ENCODE results near the gene CAPN10. TPM values are rescaled to one million over a fixed set of nuclear protein-coding genes. Genes with fewer than 3 reads are reported as not detected.
A peak's percentile ranks its signal among the peaks of the same experiment; 100 is the strongest.

The CAPN10 gene
- total and polyA plus RNA-seq, 7 donors: 5.0 to 15.0 (median 8.9) TPM

- no peak overlapping the region for H3K4me3 ChIP-seq
- 83 to 88% (median 86%) methylated on average over 11 of the region's 11 CpGs for WGBS, 3 donors
- ATAC-seq: no peak
- H3K27ac ChIP-seq: no peak overlapping the region
- TF ChIP-seq CTCF (IDR thresholded peaks at IDR 0.05): no peak
- peak in 1 of 2 donors; percentile 48 for DNase-seq
- H3K9me3 ChIP-seq: no peaks in the 10 kb centered on the region
- intact Hi-C loops (cut with DNase I): no loop called here
- H3K4me1 ChIP-seq: no peaks in the 10 kb centered on the region
- H3K27me3 ChIP-seq (ENCODE audit: insufficient read depth in 3 of 3, low read length in 2 of 3): no peaks in the 10 kb centered on the region
- H3K36me3 ChIP-seq (ENCODE audit: insufficient read depth in 1 of 2, low read depth in 1 of 2): no peaks in the 10 kb centered on the region
These were observed 50.1 kb downstream of the CAPN10 start for GRCh38 chr2:240636563-240637115.

GRCh38 chr2:240637116-240637900, 50.8 kb downstream of the CAPN10 start:
- 81 to 88% (median 87%) methylated on average over 17 of the region's 17 CpGs for WGBS, 3 donors
- TF ChIP-seq CTCF (IDR thresholded peaks at IDR 0.05): no peak
- peak in 1 of 2 donors; percentile 53 for DNase-seq
- no peak for ATAC-seq
- H3K4me1 ChIP-seq: no peaks in the 10 kb centered on the region
- H3K4me3 ChIP-seq: no peak overlapping the region
- H3K9me3 ChIP-seq: no peaks in the 10 kb centered on the region
- H3K27me3 ChIP-seq (ENCODE audit: insufficient read depth in 3 of 3, low read length in 2 of 3): no peaks in the 10 kb centered on the region
- no peaks in the 10 kb centered on the region for H3K36me3 ChIP-seq (ENCODE audit: insufficient read depth in 1 of 2, low read depth in 1 of 2)
- intact Hi-C loops (cut with DNase I): no loop called here
- no peak overlapping the region for H3K27ac ChIP-seq

GRCh38 chr2:240637901-240638345, 51.4 kb downstream of the CAPN10 start:
- Histone ChIP-seq H3K27ac (no peak overlapping the region), H3K36me3 (ENCODE audit: insufficient read depth in 1 of 2, low read depth in 1 of 2) (no peaks in the 10 kb centered on the region), H3K4me1 (no peaks in the 10 kb centered on the region), H3K9me3 (no peaks in the 10 kb centered on the region), H3K27me3 (ENCODE audit: insufficient read depth in 3 of 3, low read length in 2 of 3) (peaks cover 0 to 4% (median 0%) of the 10 kb centered on the region in 3 donors), H3K4me3 (no peak overlapping the region)
- intact Hi-C loops (cut with DNase I): no loop called here
- DNase-seq (peak in 1 of 2 donors; percentile 29), ATAC-seq (no peak)
- 71 to 88% (median 88%) methylated on average over 6 to 8 of the region's 8 CpGs for WGBS, 3 donors
- TF ChIP-seq CTCF (IDR thresholded peaks at IDR 0.05): no peak

GRCh38 chr2:240638512-240639160, 52.1 kb downstream of the CAPN10 start:
- Histone ChIP-seq H3K4me1 (no peaks in the 10 kb centered on the region), H3K4me3 (no peak overlapping the region), H3K27ac (peak overlapping the region; percentile 4), H3K27me3 (ENCODE audit: insufficient read depth in 3 of 3, low read length in 2 of 3) (peaks cover 0 to 4% (median 0%) of the 10 kb centered on the region in 3 donors), H3K9me3 (no peaks in the 10 kb centered on the region), H3K36me3 (ENCODE audit: insufficient read depth in 1 of 2, low read depth in 1 of 2) (no peaks in the 10 kb centered on the region)
- DNase-seq: peak in 1 of 2 donors; percentile 73
- ATAC-seq: peak; percentile 67 to 92 (median 76)
- no peak for TF ChIP-seq CTCF (IDR thresholded peaks at IDR 0.05)
- intact Hi-C loops (cut with DNase I): no loop called here
- WGBS, 3 donors: 19 to 37% (median 26%) methylated on average over 18 of the region's 18 CpGs
